ENCODE results near the gene HSPB1.
"Not testable (repeated sequence)": the region's sequence is repeated elsewhere in the genome, so short reads cannot be mapped to it uniquely, and the experiment has no call there.

Gene HSPB1

GRCh38 chr7:76309341-76310101 lies 7.0 kb downstream of the HSPB1 start:
- not testable (repeated sequence) for DNase-seq

- no peak for DNase-seq
These were observed 7.9 kb downstream of the HSPB1 start for GRCh38 chr7:76310102-76310957.

GRCh38 chr7:76311838-76312237 lies 9.4 kb downstream of the HSPB1 start:
- not testable (repeated sequence) for DNase-seq

GRCh38 chr7:76314042-76314721 lies 11.7 kb downstream of the HSPB1 start:
- peak; percentile 92 for DNase-seq

- not testable (repeated sequence) for DNase-seq
These were observed 12.3 kb downstream of the HSPB1 start for GRCh38 chr7:76314740-76315139.

- DNase-seq: no peak
These were observed 12.9 kb downstream of the HSPB1 start for GRCh38 chr7:76315364-76315763.

GRCh38 chr7:76316984-76317781 lies 14.7 kb downstream of the HSPB1 start:
- DNase-seq: no peak

- DNase-seq: peak; percentile 94
These were observed 15.5 kb downstream of the HSPB1 start for GRCh38 chr7:76317782-76318487.

GRCh38 chr7:76318488-76319353 lies 16.2 kb downstream of the HSPB1 start:
- DNase-seq: peak; percentile 49

GRCh38 chr7:76325092-76325491 lies 22.6 kb downstream of the HSPB1 start:
- no peak for DNase-seq

- DNase-seq: no peak
These were observed 23.3 kb downstream of the HSPB1 start for GRCh38 chr7:76325811-76326210.

- DNase-seq: no peak
These were observed 24.3 kb downstream of the HSPB1 start for GRCh38 chr7:76326646-76327233.

GRCh38 chr7:76327610-76328009 lies 25.1 kb downstream of the HSPB1 start:
- DNase-seq: no peak

- DNase-seq: no peak
These were observed 25.9 kb downstream of the HSPB1 start for GRCh38 chr7:76328389-76328788.

GRCh38 chr7:76329479-76329878 lies 27.0 kb downstream of the HSPB1 start:
- DNase-seq: no peak

- DNase-seq: no peak
These were observed 27.8 kb downstream of the HSPB1 start for GRCh38 chr7:76330261-76330660.

- DNase-seq: no peak
These were observed 28.2 kb downstream of the HSPB1 start for GRCh38 chr7:76330673-76331072.

- no peak for DNase-seq
These were observed 29.6 kb downstream of the HSPB1 start for GRCh38 chr7:76332078-76332477.

GRCh38 chr7:76333511-76334101 lies 31.1 kb downstream of the HSPB1 start:
- DNase-seq: no peak

- no peak for DNase-seq
These were observed 32.0 kb downstream of the HSPB1 start for GRCh38 chr7:76334320-76334967.

Measured in activated effector memory CD4-positive, alpha-beta T cell treated with Interleukin-2 at 50 U/mL for 16 hours (primary cell).